Stimulated activated CD8-positive, alpha-beta memory T cell treated with anti-CD3 and anti-CD28 coated beads, Interleukin-15, amount 100 ng/mL, for 4 hours (primary cell): ENCODE results near the gene MYO7A.

Source experiments
- DNase-seq, 2 donors: peaks; one replicate each; pipeline ENCODE4 v3.0.0-alpha.2; 2020; ENCODE audit warnings: low read depth in 2 of 2

MYO7A gene

DNA sequence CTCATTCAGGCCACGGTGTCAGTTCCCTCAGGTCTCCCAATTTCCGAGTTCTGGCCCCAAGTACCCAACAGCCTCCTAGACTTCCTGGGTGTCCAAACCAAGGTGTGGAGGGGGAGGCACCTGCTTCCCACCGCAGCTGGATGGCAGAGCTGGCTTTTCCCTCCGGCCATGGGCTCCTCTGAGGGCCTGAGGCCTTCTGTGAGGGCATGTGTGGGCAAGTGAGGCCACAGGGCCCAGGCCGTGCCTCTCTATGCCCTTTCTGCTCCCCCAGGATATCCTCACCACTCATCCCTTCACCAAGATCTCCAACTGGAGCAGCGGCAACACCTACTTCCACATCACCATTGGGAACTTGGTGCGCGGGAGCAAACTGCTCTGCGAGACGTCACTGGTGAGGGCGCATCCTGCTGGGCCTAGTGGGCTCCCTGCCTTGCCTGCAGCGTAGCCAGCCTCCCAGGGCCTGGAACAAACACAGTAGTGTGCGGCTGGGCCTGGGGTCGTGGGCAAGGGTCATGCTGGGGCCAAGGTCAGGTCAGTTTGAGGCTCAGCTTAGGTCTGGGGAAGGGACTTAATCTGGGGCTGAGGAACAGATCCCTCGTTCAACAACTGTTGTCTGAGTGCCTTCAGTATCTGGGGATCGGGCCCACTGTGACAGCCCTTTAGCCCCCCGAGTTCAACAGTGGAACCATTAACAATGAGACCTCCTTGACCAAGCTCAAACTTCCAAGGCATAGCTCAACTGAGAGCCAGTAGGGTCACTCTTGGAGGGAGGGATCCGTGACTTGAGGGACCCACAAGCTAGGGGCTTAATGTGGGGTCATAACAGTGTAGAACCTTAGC is 85.8 kb downstream of the MYO7A start:
- no peak for DNase-seq

- no peak for DNase-seq
These were observed 86.5 kb downstream of the MYO7A start for GRCh38 chr11:77214557-77214956.

DNA sequence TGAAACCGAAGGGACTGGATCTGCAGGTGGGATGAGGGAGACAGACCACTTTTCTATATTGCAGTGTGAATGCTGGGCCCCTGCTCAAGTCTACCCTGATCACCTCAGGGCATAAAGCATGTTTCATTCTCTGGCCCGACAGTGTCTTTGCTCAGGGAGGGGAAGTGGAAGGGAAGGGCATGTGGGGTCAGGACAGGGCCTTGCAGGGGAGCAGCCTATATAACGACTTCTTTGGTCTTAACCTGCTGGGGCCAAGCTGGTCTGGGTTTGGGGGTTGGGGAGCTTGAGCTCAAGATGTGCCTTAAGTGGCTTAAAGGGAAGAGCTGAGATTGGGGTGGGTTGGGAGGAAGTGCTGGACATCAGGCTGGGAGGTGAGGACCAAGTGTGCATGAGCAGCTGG is 87.1 kb downstream of the MYO7A start:
- DNase-seq: no peak

GRCh38 chr11:77217156-77217555 is 89.1 kb downstream of the MYO7A start:
- no peak for DNase-seq

GRCh38 chr11:77223797-77224196 is 95.8 kb downstream of the MYO7A start:
- no peak for DNase-seq

DNA sequence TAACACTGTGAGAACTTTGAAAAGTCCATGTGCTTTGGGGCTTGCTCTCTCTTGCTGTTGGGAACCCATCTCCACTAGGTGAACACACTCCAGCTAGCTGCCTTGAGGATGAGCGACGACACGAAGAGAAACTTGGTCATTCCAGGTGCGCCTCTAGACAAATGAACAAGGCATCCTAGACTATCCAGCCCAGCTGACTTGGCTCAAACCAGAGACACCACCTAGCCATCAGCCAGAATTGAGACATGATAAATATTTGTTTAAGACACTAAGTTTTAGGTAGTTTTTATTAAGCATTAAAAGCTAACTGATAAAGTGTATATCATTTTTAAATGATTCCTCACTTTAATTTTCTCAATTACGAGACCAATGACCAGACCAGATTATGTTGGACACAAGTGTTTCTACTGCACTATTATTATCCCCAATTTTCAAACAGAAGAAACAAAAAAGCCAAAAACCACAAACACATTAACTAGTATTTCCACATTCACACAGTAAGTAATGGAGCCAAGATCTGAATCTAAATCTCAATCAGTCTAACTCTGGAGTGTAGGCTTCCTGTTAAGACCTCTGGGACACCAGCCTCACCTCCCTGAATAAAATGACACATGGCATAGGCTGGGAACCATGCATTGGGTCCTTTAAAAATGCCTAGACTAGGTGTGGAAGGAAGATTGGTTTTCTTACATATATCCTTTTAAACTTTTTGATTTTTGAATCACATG is 103.0 kb downstream of the MYO7A start:
- no peak for DNase-seq

DNA sequence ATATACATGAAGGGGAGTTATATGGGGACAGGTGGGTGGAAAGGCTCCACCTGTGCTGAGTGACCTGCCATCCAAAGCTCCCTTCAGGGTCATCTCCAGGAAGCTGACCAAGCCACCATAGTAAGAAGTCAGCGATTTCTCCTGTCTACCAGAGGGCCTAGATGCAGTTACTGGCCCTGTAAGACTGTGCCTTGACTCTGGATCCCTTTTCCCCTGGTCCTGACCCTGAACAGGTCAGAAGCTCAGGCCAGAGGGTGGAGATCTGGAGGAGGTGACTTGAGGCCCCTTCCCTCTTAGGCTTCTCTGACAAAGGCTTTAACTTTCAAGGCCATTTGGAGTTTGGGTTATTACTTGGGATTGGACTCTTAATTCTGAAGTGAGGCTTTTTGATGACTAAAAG is 103.8 kb downstream of the MYO7A start:
- no peak for DNase-seq

DNA sequence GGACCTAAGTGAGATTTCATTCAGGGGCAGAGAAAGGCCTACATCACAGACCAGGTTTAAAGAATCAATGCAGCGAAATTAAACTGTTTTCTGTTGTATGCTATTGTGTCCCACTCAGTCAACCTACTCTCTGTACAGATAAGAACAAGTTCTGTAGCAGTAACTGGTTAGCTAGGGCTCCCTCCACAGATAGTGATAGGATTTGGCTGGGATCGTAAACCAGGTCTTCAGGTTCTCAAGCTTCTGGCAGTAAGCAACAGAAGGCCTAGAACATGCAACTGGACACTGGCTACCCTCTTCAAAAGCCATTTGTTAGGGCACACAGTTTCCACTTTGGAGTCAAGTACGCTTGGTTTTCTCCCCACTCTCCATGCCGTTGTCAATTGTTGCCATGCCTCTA is 104.2 kb downstream of the MYO7A start:
- DNase-seq: no peak

- DNase-seq: no peak
These were observed 105.0 kb downstream of the MYO7A start for GRCh38 chr11:77233011-77233410.

DNA sequence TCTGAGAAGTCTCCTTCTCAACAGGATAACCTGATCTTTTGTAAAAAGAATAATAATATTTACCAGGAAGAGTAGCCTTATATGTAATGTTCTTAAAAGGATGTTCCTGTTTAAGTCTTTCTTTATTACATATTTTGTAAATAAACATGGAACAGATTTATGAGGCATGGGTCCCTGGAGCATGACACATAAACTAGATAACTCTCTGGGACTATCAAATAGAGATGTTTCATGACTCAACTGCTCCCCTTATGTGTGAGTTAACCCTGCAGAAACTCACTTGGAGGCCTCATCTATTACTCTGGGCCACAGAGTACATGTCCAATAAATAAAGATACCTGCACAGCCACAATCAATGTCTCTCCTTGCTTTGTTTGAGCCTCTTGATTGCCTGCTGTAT is 108.9 kb downstream of the MYO7A start:
- no peak for DNase-seq

- no peak for DNase-seq
These were observed 116.4 kb downstream of the MYO7A start for GRCh38 chr11:77244277-77245027.

GRCh38 chr11:77249427-77249826 is 121.4 kb downstream of the MYO7A start:
- DNase-seq: no peak

GRCh38 chr11:77250881-77251640 is 123.0 kb downstream of the MYO7A start:
- no peak for DNase-seq

- DNase-seq: no peak
These were observed 124.7 kb downstream of the MYO7A start for GRCh38 chr11:77252555-77253270.

DNA sequence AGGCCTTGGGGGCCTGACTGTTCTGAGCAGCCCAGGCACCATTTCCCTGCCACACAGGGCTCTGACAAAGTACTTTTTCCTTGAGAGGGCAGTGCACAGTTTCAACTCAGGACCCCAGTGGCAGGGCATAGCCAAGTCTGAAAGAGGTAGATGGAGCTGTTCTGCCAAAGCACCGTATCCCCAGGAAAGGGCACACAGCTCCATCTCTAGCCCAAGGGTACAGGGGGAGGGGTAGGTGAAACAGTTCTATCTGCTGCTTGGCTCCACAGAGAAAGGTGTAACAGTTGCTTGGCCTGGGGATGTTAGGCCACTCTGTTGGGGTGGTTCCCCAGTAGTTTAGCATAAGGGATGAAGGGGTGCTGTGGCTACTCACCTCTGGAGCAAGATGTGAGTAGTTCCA is 125.6 kb downstream of the MYO7A start:
- no peak for DNase-seq

GRCh38 chr11:77259641-77260040 is 131.6 kb downstream of the MYO7A start:
- no peak for DNase-seq

- no peak for DNase-seq
These were observed 134.8 kb downstream of the MYO7A start for GRCh38 chr11:77262803-77263202.
